H9 (cell line): ENCODE data around the gene TRPV4. TPM values are rescaled to one million over a fixed set of nuclear protein-coding genes. Genes with fewer than 3 reads are reported as not detected.

Source experiments
- DNase-seq: peaks from one replicate; pipeline ENCODE4 v3.0.0-alpha.2; 2017
- H2AFZ ChIP-seq: one replicate; pipeline ENCODE4 v1.6.1; 2013; ENCODE audit warnings: mild to moderate bottlenecking, low read length, control low read depth, moderate library complexity
- H2AK5ac ChIP-seq: 2 replicates; pipeline ENCODE4 v1.6.1; 2013; ENCODE audit warnings: low read length, control low read depth, mixed read lengths; ENCODE audit not compliant: insufficient read length
- H2BK120ac ChIP-seq: one replicate; pipeline ENCODE4 v1.6.1; 2013; ENCODE audit warnings: low read depth, mild to moderate bottlenecking, low read length, control low read depth, inconsistent platforms; ENCODE audit not compliant: poor library complexity, severe bottlenecking
- H2BK12ac ChIP-seq: 2 replicates; pipeline ENCODE4 v1.6.1; 2013; ENCODE audit warnings: low read length, control low read depth, mixed read lengths, low read depth; ENCODE audit not compliant: insufficient read length
- H2BK15ac ChIP-seq: 2 replicates; pipeline ENCODE4 v1.6.1; 2013; ENCODE audit warnings: low read depth, low read length, control low read depth
- H2BK20ac ChIP-seq: one replicate; pipeline ENCODE4 v1.6.1; 2013; ENCODE audit warnings: low read depth, mild to moderate bottlenecking, low read length, control low read depth, inconsistent platforms; ENCODE audit not compliant: poor library complexity, severe bottlenecking
- H2BK5ac ChIP-seq: 2 replicates; pipeline ENCODE4 v1.6.1; 2013; ENCODE audit warnings: low read length, control low read depth, mixed read lengths; ENCODE audit not compliant: insufficient read length
- H3K14ac ChIP-seq: 2 replicates; pipeline ENCODE4 v1.6.1; 2013; ENCODE audit warnings: low read length, control low read depth; ENCODE audit not compliant: insufficient read depth
- H3K18ac ChIP-seq: 2 replicates; pipeline ENCODE4 v1.6.1; 2013; ENCODE audit warnings: low read depth, mild to moderate bottlenecking, mixed read lengths, low read length, control low read depth; ENCODE audit not compliant: insufficient read length
- H3K23ac ChIP-seq: 2 replicates; pipeline ENCODE4 v1.6.1; 2013; ENCODE audit warnings: low read length, control low read depth, mixed read lengths, low read depth; ENCODE audit not compliant: insufficient read length
- H3K23me2 ChIP-seq: 2 replicates; pipeline ENCODE4 v1.6.1; 2013; ENCODE audit warnings: low read depth, mild to moderate bottlenecking, mixed read lengths, low read length, control low read depth; ENCODE audit not compliant: insufficient read length, poor library complexity, severe bottlenecking
- H3K27ac ChIP-seq: 2 replicates; pipeline ENCODE4 v1.5.1; 2013; ENCODE audit warnings: low read length, control low read depth, mixed read lengths, low read depth; ENCODE audit not compliant: insufficient read length
- H3K27me3 ChIP-seq: 2 replicates; pipeline ENCODE4 v1.6.1; 2013; ENCODE audit warnings: low read length, control low read depth, inconsistent platforms; ENCODE audit not compliant: insufficient read depth
- H3K4ac ChIP-seq: 2 replicates; pipeline ENCODE4 v1.6.1; 2013; ENCODE audit warnings: low read depth, mild to moderate bottlenecking, control low read depth, inconsistent platforms, low read length, moderate library complexity
- H3K4me1 ChIP-seq: 2 replicates; pipeline ENCODE4 v1.6.1; 2013; ENCODE audit warnings: low read length, control low read depth, inconsistent platforms; ENCODE audit not compliant: insufficient read depth
- H3K4me2 ChIP-seq: 2 replicates; pipeline ENCODE4 v1.6.1; 2013; ENCODE audit warnings: low read length, control low read depth, mixed read lengths; ENCODE audit not compliant: insufficient read length, insufficient read depth
- H3K56ac ChIP-seq: 2 replicates; pipeline ENCODE4 v1.6.1; 2013; ENCODE audit warnings: low read depth, mild to moderate bottlenecking, mixed read lengths, low read length, control low read depth; ENCODE audit not compliant: insufficient read length
- H3K79me1 ChIP-seq: 2 replicates; pipeline ENCODE4 v1.6.1; 2013; ENCODE audit warnings: low read depth, mild to moderate bottlenecking, moderate library complexity, low read length, control low read depth, inconsistent platforms; ENCODE audit not compliant: insufficient read depth, poor library complexity, severe bottlenecking
- H3K79me2 ChIP-seq: 2 replicates; pipeline ENCODE4 v1.6.1; 2013; ENCODE audit warnings: low read length, control low read depth, inconsistent platforms; ENCODE audit not compliant: insufficient read depth
- H3K9ac ChIP-seq: 2 replicates; pipeline ENCODE4 v1.6.1; 2013; ENCODE audit warnings: low read length, control low read depth, mixed read lengths; ENCODE audit not compliant: insufficient read length; ENCODE audit errors: extremely low read depth
- H3K9me3 ChIP-seq: one replicate; pipeline ENCODE4 v1.6.1; 2013; ENCODE audit warnings: low read depth, low read length, inconsistent platforms; ENCODE audit not compliant: control insufficient read depth
- H3T11ph ChIP-seq: one replicate; pipeline ENCODE4 v1.6.1; 2013; ENCODE audit warnings: mild to moderate bottlenecking, low read length, control low read depth, inconsistent platforms
- H4K20me1 ChIP-seq: one replicate; pipeline ENCODE4 v1.6.1; 2013; ENCODE audit not compliant: control insufficient read depth, insufficient read length, insufficient read depth
- H4K5ac ChIP-seq: 2 replicates; pipeline ENCODE4 v1.6.1; 2013; ENCODE audit warnings: low read depth, mild to moderate bottlenecking, mixed read lengths, low read length, control low read depth; ENCODE audit not compliant: insufficient read length
- H4K8ac ChIP-seq: replicated peaks from 2 replicates; pipeline ENCODE4 v1.6.1; 2013; ENCODE audit warnings: low read length, control low read depth, mixed read lengths, low read depth; ENCODE audit not compliant: insufficient read length
- H4K91ac ChIP-seq: 2 replicates; pipeline ENCODE4 v1.6.1; 2013; ENCODE audit warnings: low read depth, mild to moderate bottlenecking, moderate library complexity, mixed read lengths, low read length, control low read depth; ENCODE audit not compliant: insufficient read length
- H3K27ac Mint-ChIP-seq, 3 experiments: 2 replicates in 2 of 3; 3 replicates in 1 of 3; pipeline ENCODE4 v1.8.0; 2020 to 2021; ENCODE audit warnings: mixed read lengths in 3 of 3, mild to moderate bottlenecking in 1 of 3, moderate library complexity in 1 of 3
- H3K27me3 Mint-ChIP-seq: 2 replicates; pipeline ENCODE4 v1.8.0; 2021; ENCODE audit warnings: low read depth, mild to moderate bottlenecking, moderate library complexity, mixed read lengths
- H3K36me3 Mint-ChIP-seq, 3 experiments: 2 replicates in 2 of 3; 3 replicates in 1 of 3; pipeline ENCODE4 v1.8.0; 2020 to 2021; ENCODE audit warnings: low read depth in 3 of 3, mixed read lengths in 3 of 3; ENCODE audit not compliant: insufficient read depth in 1 of 3
- H3K4me1 Mint-ChIP-seq, 2 experiments: 2 replicates each; pipeline ENCODE4 v1.8.0; 2020; ENCODE audit warnings: mixed read lengths in 2 of 2
- H3K4me3 Mint-ChIP-seq, 2 experiments: 2 replicates in 1 of 2; 3 replicates in 1 of 2; pipeline ENCODE4 v1.8.0; 2020 to 2021; ENCODE audit warnings: mild to moderate bottlenecking in 2 of 2, mixed read lengths in 2 of 2, moderate library complexity in 1 of 2
- H3K9me3 Mint-ChIP-seq, 2 experiments: 2 replicates in 1 of 2; 3 replicates in 1 of 2; pipeline ENCODE4 v1.8.0; 2020; ENCODE audit warnings: mild to moderate bottlenecking in 2 of 2, mixed read lengths in 2 of 2, moderate library complexity in 1 of 2
- CTCF ChIP-seq: fragments of 200-600 bp; sonication (generic); conservative IDR thresholded peaks from 3 replicates; pipeline ENCODE4 v1.8.0; 2021; ENCODE audit warnings: antibody characterized with exemption, mild to moderate bottlenecking
- WGBS: extraction: QIAGEN DNeasy Blood & Tissue Kit; methylation state at CpG from one replicate; pipeline ENCODE4 v1.1.7; 2013; ENCODE audit warnings: missing lambda C conversion rate, low lambda C conversion rate, mixed read lengths; ENCODE audit not compliant: insufficient read length; ENCODE audit errors: extremely low coverage; 5-methylcytosine and 5-hydroxymethylcytosine counted together
- total RNA-seq: library from RNA; stranded (reverse); gene quantifications from 2 replicates; pipeline ENCODE4 v1.2.1, GENCODE V29; 2021

TRPV4 gene
- total RNA-seq, 1 experiment from 2014 or later = 4.9 TPM

GRCh38 chr12:109880938-109881337 is 47.7 kb upstream of the TRPV4 start:
- Mint-ChIP-seq H3K27ac (peak overlapping the region; percentile 45 to 94 (median 47); a peak in 6 of 7 replicates), H3K4me1 (peaks cover 37 to 42% of the 10 kb centered on the region in 2 experiments), H3K27me3 (peaks cover 12% of the 10 kb centered on the region), H3K4me3 (peak overlapping the region; percentile 77 to 88), H3K9me3 (no peaks in the 10 kb centered on the region; a peak in 1 of 5 replicates), H3K36me3 (no peaks in the 10 kb centered on the region; a peak in 1 of 7 replicates)
- Histone ChIP-seq H2BK15ac (no peak overlapping the region), H2AK5ac (no peak overlapping the region), H3K27ac (peak overlapping the region; percentile 86), H3T11ph (no peak overlapping the region), H2AFZ (no peak overlapping the region), H2BK20ac (no peak overlapping the region), H3K9me3 (no peaks in the 10 kb centered on the region), H3K79me2 (peaks cover 8% of the 10 kb centered on the region; the same call in 1 of the 2 replicates), H2BK5ac (no peak overlapping the region), H3K4me1 (peaks cover 12% of the 10 kb centered on the region), H3K4me2 (peak overlapping the region; percentile 96), H3K23me2 (peaks cover 11% of the 10 kb centered on the region), H3K9ac (peak overlapping the region; percentile 23), H2BK12ac (peak overlapping the region; percentile 5), H3K27me3 (no peaks in the 10 kb centered on the region), H4K91ac (no peak overlapping the region), H3K14ac (no peak overlapping the region), H3K56ac (no peak overlapping the region), H3K23ac (no peak overlapping the region), H2BK120ac (no peak overlapping the region), H4K5ac (no peak overlapping the region), H3K18ac (peak overlapping the region; percentile 72), H4K8ac (no peak overlapping the region), H3K4ac (no peak overlapping the region), H4K20me1 (no peaks in the 10 kb centered on the region), H3K79me1 (no peaks in the 10 kb centered on the region)
- WGBS = no CpG with 5 or more reads among the region's 9 CpGs
- DNase-seq = no peak
- TF ChIP-seq CTCF = no peak
